Measurements from ENCODE around the gene MEIS2.

DNA sequence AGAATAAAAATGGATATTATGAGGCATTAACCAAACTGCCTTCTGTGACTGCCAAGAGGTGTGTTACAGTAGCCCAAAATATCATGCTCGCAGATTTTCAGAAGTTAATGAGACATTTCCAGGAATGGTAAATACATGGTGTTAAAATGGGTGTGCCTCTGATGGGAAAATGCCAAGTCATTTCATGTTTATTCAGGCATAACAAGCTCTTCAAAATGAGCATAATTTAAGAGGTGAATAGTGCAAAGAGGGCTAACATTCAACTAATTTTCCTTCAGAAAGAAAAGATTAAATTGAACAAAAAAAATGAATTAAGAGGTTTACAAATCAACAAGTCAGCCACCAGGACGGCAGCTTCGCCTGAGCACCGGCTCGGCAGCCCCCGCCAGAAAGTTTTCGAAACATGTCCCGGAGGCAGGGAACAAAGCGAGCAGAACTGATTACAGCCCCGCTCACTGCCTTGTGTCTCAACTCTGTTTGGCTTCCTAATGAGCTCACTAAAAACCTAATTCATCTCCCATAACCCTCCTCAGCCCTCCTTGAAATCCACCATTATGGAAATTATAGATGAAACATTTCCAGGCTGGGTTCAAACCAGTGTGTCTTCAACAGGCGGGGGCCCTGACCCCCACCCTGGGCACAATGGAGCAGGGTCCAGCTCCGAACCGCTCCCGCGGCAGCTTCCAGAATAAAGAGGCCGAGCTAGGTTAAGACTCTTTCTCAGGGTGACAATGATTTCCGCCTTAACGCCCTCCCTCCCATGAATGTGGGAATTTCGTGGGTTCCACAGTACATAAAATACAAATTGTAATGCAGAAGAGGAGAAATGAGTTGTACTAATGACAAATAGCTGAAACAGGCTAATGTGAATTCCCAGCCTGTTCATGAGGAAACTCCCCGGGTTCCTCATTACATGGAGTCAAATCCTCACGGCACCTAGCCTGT, 43.9 kb downstream of the MEIS2 start:
- TF ChIP-seq EP300 (IDR thresholded peaks at IDR 0.05) (no peak), POLR2A (IDR thresholded peaks at IDR 0.05) (no peak)
- TF ChIP-seq, protein P1, sequence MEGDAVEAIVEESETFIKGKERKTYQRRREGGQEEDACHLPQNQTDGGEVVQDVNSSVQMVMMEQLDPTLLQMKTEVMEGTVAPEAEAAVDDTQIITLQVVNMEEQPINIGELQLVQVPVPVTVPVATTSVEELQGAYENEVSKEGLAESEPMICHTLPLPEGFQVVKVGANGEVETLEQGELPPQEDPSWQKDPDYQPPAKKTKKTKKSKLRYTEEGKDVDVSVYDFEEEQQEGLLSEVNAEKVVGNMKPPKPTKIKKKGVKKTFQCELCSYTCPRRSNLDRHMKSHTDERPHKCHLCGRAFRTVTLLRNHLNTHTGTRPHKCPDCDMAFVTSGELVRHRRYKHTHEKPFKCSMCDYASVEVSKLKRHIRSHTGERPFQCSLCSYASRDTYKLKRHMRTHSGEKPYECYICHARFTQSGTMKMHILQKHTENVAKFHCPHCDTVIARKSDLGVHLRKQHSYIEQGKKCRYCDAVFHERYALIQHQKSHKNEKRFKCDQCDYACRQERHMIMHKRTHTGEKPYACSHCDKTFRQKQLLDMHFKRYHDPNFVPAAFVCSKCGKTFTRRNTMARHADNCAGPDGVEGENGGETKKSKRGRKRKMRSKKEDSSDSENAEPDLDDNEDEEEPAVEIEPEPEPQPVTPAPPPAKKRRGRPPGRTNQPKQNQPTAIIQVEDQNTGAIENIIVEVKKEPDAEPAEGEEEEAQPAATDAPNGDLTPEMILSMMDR (IDR thresholded peaks at IDR 0.05): no peak
